Liver (tissue), 4 donors: ENCODE measurements around the gene CALCA. TPM values are rescaled to one million over a fixed set of nuclear protein-coding genes. Genes with fewer than 3 reads are reported as not detected.

Experiments used
- polyA plus RNA-seq, 2 donors: library from polyadenylated mRNA; stranded (reverse) in 1 of 2; unstranded in 1 of 2; fragments of 200-250 nt in 1 of 2; fragments of >200 nt in 1 of 2; fragmentation: Nextera tagmentation in 1 of 2; extraction: Ambion mirVana in 1 of 2; gene quantifications; one replicate each; pipeline versions ENCODE4 v1.2.1 to v1.2.3, GENCODE V29; 2013 to 2015
- total RNA-seq, 2 donors: library from RNA; depleted of rRNA; stranded (reverse); fragments of >200 nt; gene quantifications; one replicate each; pipeline ENCODE4 v1.2.3, GENCODE V29; 2014
- donor health status: healthy.
- donor health status: healthy.
- donor health status: healthy.

The CALCA gene
- total and polyA plus RNA-seq, 4 donors, result 0.33 to 34.7 (median 7.6) TPM

Other genes with a start within 250 kb of the CALCA start
- gene CYP2R1, start 80.1 kb downstream of the CALCA start, total RNA-seq, result 1 to 10 TPM; 5.8 to 7.5 TPM
- gene CYP2R1, start 80.1 kb downstream of the CALCA start, polyA plus RNA-seq, result 1 to 10 TPM; 3.2 to 8.2 TPM
- gene CALCB, start 101.2 kb upstream of the CALCA start, total RNA-seq, result 1 to 10 TPM in 1 of 2 donors, under 1 TPM in 1; 0.19 to 1.2 TPM
- under 1 TPM; 0.02 to 0.58 TPM for gene CALCB, start 101.2 kb upstream of the CALCA start, polyA plus RNA-seq
- under 1 TPM; 0.09 to 0.25 TPM for gene INSC, start 142.6 kb upstream of the CALCA start, total RNA-seq
- under 1 TPM; 0.02 to 0.15 TPM for gene INSC, start 142.6 kb upstream of the CALCA start, polyA plus RNA-seq